HG02884 (cell line): Measurements from ENCODE around the gene AGPAT1.
A peak's percentile ranks its signal among the peaks of the same experiment; 100 is the strongest.
"Not testable (repeated sequence)": the region's sequence is repeated elsewhere in the genome, so short reads cannot be mapped to it uniquely, and the experiment has no call there.

Source experiments
- ATAC-seq: cut with Tn5 transposase; IDR thresholded peaks from one replicate; pipeline ENCODE4 v1.9.1; 2021; ENCODE audit warnings: mild to moderate bottlenecking, moderate library complexity; ENCODE audit not compliant: unreplicated experiment

AGPAT1 gene

GRCh38 chr6:32200711-32201475, 25.0 kb upstream of the AGPAT1 start:
- no peak for ATAC-seq

GRCh38 chr6:32198866-32199265, 23.0 kb upstream of the AGPAT1 start:
- no peak for ATAC-seq

- ATAC-seq: no peak
Measured at GRCh38 chr6:32198345-32198696, 22.4 kb upstream of the AGPAT1 start.

- ATAC-seq: no peak
Measured at GRCh38 chr6:32196682-32197616, 21.1 kb upstream of the AGPAT1 start.

GRCh38 chr6:32195902-32196681, 20.2 kb upstream of the AGPAT1 start:
- ATAC-seq: peak; percentile 77

- peak; percentile 69 for ATAC-seq
Measured at GRCh38 chr6:32195652-32195901, 19.7 kb upstream of the AGPAT1 start.

- no peak for ATAC-seq
Measured at GRCh38 chr6:32194825-32195651, 19.2 kb upstream of the AGPAT1 start.

GRCh38 chr6:32194388-32194787, 18.5 kb upstream of the AGPAT1 start:
- ATAC-seq: no peak

GRCh38 chr6:32193096-32193495, 17.2 kb upstream of the AGPAT1 start:
- ATAC-seq: not testable (repeated sequence)

- ATAC-seq: no peak
Measured at GRCh38 chr6:32192608-32193039, 16.7 kb upstream of the AGPAT1 start, which contains the start of gene GPSM3. GPSM3 (minus strand) TSS chr6:32192643; CDS start chr6:32192513, 130 bp downstream.

GRCh38 chr6:32191696-32192607, 16.1 kb upstream of the AGPAT1 start:
- ATAC-seq: no peak

- ATAC-seq: no peak
Measured at GRCh38 chr6:32190911-32191677, 15.2 kb upstream of the AGPAT1 start.

- ATAC-seq: peak; percentile 45
Measured at GRCh38 chr6:32190054-32190851, 14.4 kb upstream of the AGPAT1 start, which contains the start of gene PBX2. PBX2 (minus strand) TSS chr6:32190202; CDS start chr6:32189915, 287 bp downstream.

- ATAC-seq: no peak
Measured at GRCh38 chr6:32189742-32190053, 13.8 kb upstream of the AGPAT1 start.

- ATAC-seq: no peak
Measured at GRCh38 chr6:32189069-32189741, 13.3 kb upstream of the AGPAT1 start.

GRCh38 chr6:32188381-32189068, 12.6 kb upstream of the AGPAT1 start:
- ATAC-seq: no peak
